Adrenal gland (tissue), 5 donors: ENCODE data around the gene RGS6.

Experiments used
- POLR2A ChIP-seq, 2 donors: fragments of 450-650 bp; IDR thresholded peaks; one replicate each; pipeline ENCODE4 v1.6.1; 2017; ENCODE audit warnings: antibody characterized with exemption in 2 of 2, mild to moderate bottlenecking in 2 of 2, moderate library complexity in 1 of 2
- TF ChIP-seq, protein P1 (sequence below), 6 experiments: fragments of 450-650 bp in 4 of 6; fragments of 200-600 bp in 2 of 6; sonication (generic) in 1 of 6; IDR thresholded peaks; 1 replicate in 5 of 6; 2 replicates in 1 of 6; pipeline versions ENCODE4 v1.5.1 to v1.8.0; 2016 to 2021; ENCODE audit warnings: antibody characterized with exemption in 6 of 6, mild to moderate bottlenecking in 2 of 6, moderate library complexity in 1 of 6
- donor health status: DM: no; HTN: no; CAD: no.

DNA sequence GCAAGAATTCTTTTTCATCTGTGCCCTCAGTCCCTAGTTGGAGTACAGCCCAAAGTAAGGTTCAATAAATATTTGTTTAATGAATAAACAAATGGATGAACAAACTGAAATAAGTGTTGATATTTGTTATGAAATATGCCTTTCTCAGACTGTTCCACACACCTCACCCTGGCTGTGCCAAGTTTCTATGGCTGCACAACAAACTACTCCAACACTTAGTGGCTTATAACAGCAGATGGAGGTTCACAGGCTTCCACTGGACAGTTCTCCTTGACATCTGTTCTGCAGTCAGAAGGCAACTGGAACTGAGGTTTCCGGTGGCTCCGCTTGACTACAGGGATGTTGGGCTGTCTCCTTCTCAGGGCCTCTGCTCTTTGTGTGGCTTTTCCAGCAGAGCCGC, 197.1 kb downstream of the RGS6 start:
- TF ChIP-seq, protein P1, sequence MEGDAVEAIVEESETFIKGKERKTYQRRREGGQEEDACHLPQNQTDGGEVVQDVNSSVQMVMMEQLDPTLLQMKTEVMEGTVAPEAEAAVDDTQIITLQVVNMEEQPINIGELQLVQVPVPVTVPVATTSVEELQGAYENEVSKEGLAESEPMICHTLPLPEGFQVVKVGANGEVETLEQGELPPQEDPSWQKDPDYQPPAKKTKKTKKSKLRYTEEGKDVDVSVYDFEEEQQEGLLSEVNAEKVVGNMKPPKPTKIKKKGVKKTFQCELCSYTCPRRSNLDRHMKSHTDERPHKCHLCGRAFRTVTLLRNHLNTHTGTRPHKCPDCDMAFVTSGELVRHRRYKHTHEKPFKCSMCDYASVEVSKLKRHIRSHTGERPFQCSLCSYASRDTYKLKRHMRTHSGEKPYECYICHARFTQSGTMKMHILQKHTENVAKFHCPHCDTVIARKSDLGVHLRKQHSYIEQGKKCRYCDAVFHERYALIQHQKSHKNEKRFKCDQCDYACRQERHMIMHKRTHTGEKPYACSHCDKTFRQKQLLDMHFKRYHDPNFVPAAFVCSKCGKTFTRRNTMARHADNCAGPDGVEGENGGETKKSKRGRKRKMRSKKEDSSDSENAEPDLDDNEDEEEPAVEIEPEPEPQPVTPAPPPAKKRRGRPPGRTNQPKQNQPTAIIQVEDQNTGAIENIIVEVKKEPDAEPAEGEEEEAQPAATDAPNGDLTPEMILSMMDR (IDR thresholded peaks at IDR 0.05) = no peak
- TF ChIP-seq POLR2A (IDR thresholded peaks at IDR 0.05) = no peak
